Measurements from ENCODE around the gene BOC. TPM values are rescaled to one million over a fixed set of nuclear protein-coding genes. Genes with fewer than 3 reads are reported as not detected.

Gene BOC
- total and polyA plus RNA-seq, 2 experiments from 2014 or later: 17.9 to 28.2 TPM

DNA sequence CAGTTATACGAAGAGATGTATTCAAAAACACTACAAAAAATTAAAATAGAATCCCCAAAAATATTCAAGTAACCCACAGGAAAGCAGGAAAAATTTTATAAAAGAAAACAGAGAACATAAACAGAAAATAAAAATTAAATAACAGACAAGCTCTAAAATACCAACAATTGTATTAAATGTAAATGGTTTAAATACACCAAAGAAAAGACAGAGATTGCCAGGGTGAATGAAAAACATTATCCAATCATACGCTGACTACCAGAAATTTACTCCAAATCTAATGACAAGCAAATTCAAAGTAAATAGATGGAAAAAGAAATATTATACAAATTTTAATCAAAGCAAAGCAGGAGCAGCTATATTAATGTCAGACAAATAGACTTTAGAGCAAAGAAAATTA, 103.6 kb downstream of the BOC start:
- Histone ChIP-seq H3K36me3 (replicated peaks; ENCODE audit: insufficient read depth, low read depth) (no peaks in the 10 kb centered on the region), H3K27ac (no peak overlapping the region), H3K4me1 (ENCODE audit: insufficient read depth) (no peaks in the 10 kb centered on the region), H3K79me2 (no peaks in the 10 kb centered on the region), H3K9me3 (ENCODE audit: low read depth) (peaks cover 15% of the 10 kb centered on the region), H3K4me2 (no peak overlapping the region), H3K9me2 (replicated peaks; ENCODE audit: insufficient read depth) (no peaks in the 10 kb centered on the region), H3K27me3 (no peaks in the 10 kb centered on the region), H3K4me3 (no peak overlapping the region), H2AFZ (no peak overlapping the region), H4K20me1 (ENCODE audit: insufficient read depth, poor library complexity, severe bottlenecking) (no peaks in the 10 kb centered on the region)
- no peak for DNase-seq (ENCODE audit: low spot score)
- WGBS (ENCODE audit: low lambda C conversion rate, missing lambda C conversion rate): 100% methylated on average over 2 of the region's 2 CpGs
- TF ChIP-seq EZH2phosphoT487 (IDR thresholded peaks at IDR 0.05; ENCODE audit: low read depth, severe bottlenecking, unreplicated experiment) (no peak), EZH2 (IDR thresholded peaks at IDR 0.05; ENCODE audit: borderline replicate concordance) (no peak)
- TF ChIP-seq, protein P1, sequence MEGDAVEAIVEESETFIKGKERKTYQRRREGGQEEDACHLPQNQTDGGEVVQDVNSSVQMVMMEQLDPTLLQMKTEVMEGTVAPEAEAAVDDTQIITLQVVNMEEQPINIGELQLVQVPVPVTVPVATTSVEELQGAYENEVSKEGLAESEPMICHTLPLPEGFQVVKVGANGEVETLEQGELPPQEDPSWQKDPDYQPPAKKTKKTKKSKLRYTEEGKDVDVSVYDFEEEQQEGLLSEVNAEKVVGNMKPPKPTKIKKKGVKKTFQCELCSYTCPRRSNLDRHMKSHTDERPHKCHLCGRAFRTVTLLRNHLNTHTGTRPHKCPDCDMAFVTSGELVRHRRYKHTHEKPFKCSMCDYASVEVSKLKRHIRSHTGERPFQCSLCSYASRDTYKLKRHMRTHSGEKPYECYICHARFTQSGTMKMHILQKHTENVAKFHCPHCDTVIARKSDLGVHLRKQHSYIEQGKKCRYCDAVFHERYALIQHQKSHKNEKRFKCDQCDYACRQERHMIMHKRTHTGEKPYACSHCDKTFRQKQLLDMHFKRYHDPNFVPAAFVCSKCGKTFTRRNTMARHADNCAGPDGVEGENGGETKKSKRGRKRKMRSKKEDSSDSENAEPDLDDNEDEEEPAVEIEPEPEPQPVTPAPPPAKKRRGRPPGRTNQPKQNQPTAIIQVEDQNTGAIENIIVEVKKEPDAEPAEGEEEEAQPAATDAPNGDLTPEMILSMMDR (IDR thresholded peaks at IDR 0.05; ENCODE audit: poor library complexity): no peak

DNA sequence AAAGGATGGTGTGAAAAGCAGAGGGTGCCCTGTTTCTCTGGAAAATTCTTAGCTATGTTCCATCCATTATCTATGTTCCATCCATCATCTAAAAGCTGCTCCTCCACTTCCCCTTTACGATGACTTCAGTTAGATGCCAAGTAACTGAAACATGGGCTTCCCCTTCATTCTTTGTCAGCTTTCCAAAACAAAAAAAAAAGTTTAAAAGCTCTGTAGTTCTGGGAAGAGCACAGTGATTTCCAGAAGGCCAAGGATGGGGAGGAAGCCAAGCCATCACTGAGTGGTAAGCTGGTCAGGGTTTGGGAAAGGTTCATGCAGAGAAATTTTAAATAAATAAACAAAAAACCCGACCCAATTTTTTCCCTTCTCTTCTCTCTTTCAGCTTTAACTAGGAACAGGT, 118.4 kb downstream of the BOC start:
- DNase-seq (ENCODE audit: low spot score): no peak
- Histone ChIP-seq H3K9me3 (ENCODE audit: low read depth) (no peaks in the 10 kb centered on the region), H4K20me1 (ENCODE audit: insufficient read depth, poor library complexity, severe bottlenecking) (no peaks in the 10 kb centered on the region)

DNA sequence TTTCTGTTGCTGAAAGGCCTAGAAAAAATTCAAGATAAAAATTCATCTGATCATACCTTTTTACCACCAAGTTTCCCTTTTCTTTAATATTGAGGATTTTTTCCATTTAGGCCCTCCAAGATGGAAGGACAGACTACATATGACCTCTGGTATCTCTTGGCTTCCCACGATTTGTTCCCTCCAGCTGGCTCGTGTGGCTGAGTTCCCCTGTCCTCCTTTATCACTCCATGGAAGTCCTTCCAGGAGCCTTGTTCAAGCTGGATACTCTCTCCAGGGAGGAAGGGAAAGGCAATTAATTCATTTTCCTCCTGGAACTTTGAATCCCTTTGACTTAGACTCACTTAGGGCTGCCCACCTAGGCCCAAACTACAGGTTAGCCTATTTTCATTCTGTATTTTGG, 119.4 kb downstream of the BOC start:
- no peak for TF ChIP-seq EZH2 (IDR thresholded peaks at IDR 0.05; ENCODE audit: borderline replicate concordance)
- TF ChIP-seq, protein P1 (IDR thresholded peaks at IDR 0.05; ENCODE audit: poor library complexity): no peak
- no peak for TF ChIP-seq EZH2phosphoT487 (IDR thresholded peaks at IDR 0.05; ENCODE audit: low read depth, severe bottlenecking, unreplicated experiment)
- H4K20me1 ChIP-seq (ENCODE audit: insufficient read depth, poor library complexity, severe bottlenecking): no peaks in the 10 kb centered on the region
- H3K79me2 ChIP-seq: no peaks in the 10 kb centered on the region
- DNase-seq (ENCODE audit: low spot score): no peak
- H3K27ac ChIP-seq: no peak overlapping the region
- no peak overlapping the region for H3K4me3 ChIP-seq
- no peak overlapping the region for H2AFZ ChIP-seq
- H3K4me2 ChIP-seq: no peak overlapping the region
- no peaks in the 10 kb centered on the region for H3K36me3 ChIP-seq (replicated peaks; ENCODE audit: insufficient read depth, low read depth)
- WGBS (ENCODE audit: low lambda C conversion rate, missing lambda C conversion rate): 95% methylated on average over 2 of the region's 2 CpGs
- no peaks in the 10 kb centered on the region for H3K9me3 ChIP-seq (ENCODE audit: low read depth)
- no peaks in the 10 kb centered on the region for H3K4me1 ChIP-seq (ENCODE audit: insufficient read depth)
- no peaks in the 10 kb centered on the region for H3K9me2 ChIP-seq (replicated peaks; ENCODE audit: insufficient read depth)
- H3K27me3 ChIP-seq: no peaks in the 10 kb centered on the region

More for the DNA sequence above, 118.4 kb downstream of the BOC start:
- Histone ChIP-seq H3K27ac (no peak overlapping the region), H3K27me3 (no peaks in the 10 kb centered on the region), H3K4me3 (no peak overlapping the region), H3K36me3 (replicated peaks; ENCODE audit: insufficient read depth, low read depth) (no peaks in the 10 kb centered on the region), H3K4me2 (no peak overlapping the region), H3K9me2 (replicated peaks; ENCODE audit: insufficient read depth) (no peaks in the 10 kb centered on the region), H3K4me1 (ENCODE audit: insufficient read depth) (no peaks in the 10 kb centered on the region), H2AFZ (no peak overlapping the region), H3K79me2 (no peaks in the 10 kb centered on the region)
- TF ChIP-seq EZH2phosphoT487 (IDR thresholded peaks at IDR 0.05; ENCODE audit: low read depth, severe bottlenecking, unreplicated experiment) (no peak), EZH2 (IDR thresholded peaks at IDR 0.05; ENCODE audit: borderline replicate concordance) (no peak)
- WGBS (ENCODE audit: low lambda C conversion rate, missing lambda C conversion rate): 91% methylated on average over 2 of the region's 2 CpGs

DNA sequence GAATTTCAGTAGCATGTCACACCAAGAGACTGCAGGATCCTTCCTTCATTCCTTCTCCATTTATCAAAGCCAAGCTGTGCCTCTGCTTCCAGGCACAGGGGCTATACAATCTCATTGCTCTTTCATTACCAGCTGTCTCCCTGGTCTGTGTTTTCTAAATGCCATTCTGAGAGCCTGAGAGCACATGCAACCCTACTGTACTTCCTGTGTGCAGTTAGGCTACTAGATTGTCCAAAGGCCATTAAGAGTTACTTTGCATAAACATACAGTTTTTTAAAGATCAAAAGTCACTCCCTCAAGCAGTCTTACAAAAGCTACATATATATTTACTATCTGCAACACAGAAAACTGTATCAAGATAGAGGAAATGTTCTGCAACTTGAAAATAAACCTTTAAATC, 119.8 kb downstream of the BOC start:
- Histone ChIP-seq H3K36me3 (replicated peaks; ENCODE audit: insufficient read depth, low read depth) (no peaks in the 10 kb centered on the region), H2AFZ (no peak overlapping the region), H3K4me1 (ENCODE audit: insufficient read depth) (no peaks in the 10 kb centered on the region), H3K27ac (no peak overlapping the region), H3K79me2 (no peaks in the 10 kb centered on the region), H3K9me3 (ENCODE audit: low read depth) (no peaks in the 10 kb centered on the region), H3K4me3 (no peak overlapping the region), H4K20me1 (ENCODE audit: insufficient read depth, poor library complexity, severe bottlenecking) (no peaks in the 10 kb centered on the region), H3K27me3 (no peaks in the 10 kb centered on the region), H3K4me2 (no peak overlapping the region), H3K9me2 (replicated peaks; ENCODE audit: insufficient read depth) (no peaks in the 10 kb centered on the region)
- no peak for DNase-seq (ENCODE audit: low spot score)
- TF ChIP-seq EZH2 (IDR thresholded peaks at IDR 0.05; ENCODE audit: borderline replicate concordance) (no peak), EZH2phosphoT487 (IDR thresholded peaks at IDR 0.05; ENCODE audit: low read depth, severe bottlenecking, unreplicated experiment) (no peak)
- TF ChIP-seq, protein P1 (IDR thresholded peaks at IDR 0.05; ENCODE audit: poor library complexity): no peak

Other genes with a start within 250 kb of the BOC start
- 0.20 and 0.93 TPM in 2 replicates for gene CD200R1, start 236.5 kb upstream of the BOC start, total RNA-seq
- 0.45 TPM in 1 of 2 replicates, not detected in the other for gene CD200R1, start 236.5 kb upstream of the BOC start, polyA plus RNA-seq
- gene GTPBP8, start 220.6 kb upstream of the BOC start, total RNA-seq: 19.1 and 21.5 TPM in 2 replicates
- gene GTPBP8, start 220.6 kb upstream of the BOC start, polyA plus RNA-seq: 9.0 and 11.8 TPM in 2 replicates
- gene CFAP44, start 229.9 kb downstream of the BOC start, total RNA-seq: 7.9 and 14.2 TPM in 2 replicates
- 2.2 and 4.1 TPM in 2 replicates for gene CFAP44, start 229.9 kb downstream of the BOC start, polyA plus RNA-seq